Loucy (cell line): ENCODE results near the gene CAMK1D.

Experiments used
- EZH2phosphoT487 ChIP-seq: fragments of 200-600 bp; IDR thresholded peaks from 2 replicates; pipeline ENCODE4 v1.6.1; 2018; ENCODE audit warnings: antibody characterized with exemption, mild to moderate bottlenecking, moderate library complexity, borderline replicate concordance
- TF ChIP-seq, protein P1 (sequence below): fragments of 200-600 bp; sonication (generic); conservative IDR thresholded peaks from 2 replicates; pipeline ENCODE4 v1.5.1; 2014; ENCODE audit warnings: mild to moderate bottlenecking, antibody characterized with exemption, low read length

DNA sequence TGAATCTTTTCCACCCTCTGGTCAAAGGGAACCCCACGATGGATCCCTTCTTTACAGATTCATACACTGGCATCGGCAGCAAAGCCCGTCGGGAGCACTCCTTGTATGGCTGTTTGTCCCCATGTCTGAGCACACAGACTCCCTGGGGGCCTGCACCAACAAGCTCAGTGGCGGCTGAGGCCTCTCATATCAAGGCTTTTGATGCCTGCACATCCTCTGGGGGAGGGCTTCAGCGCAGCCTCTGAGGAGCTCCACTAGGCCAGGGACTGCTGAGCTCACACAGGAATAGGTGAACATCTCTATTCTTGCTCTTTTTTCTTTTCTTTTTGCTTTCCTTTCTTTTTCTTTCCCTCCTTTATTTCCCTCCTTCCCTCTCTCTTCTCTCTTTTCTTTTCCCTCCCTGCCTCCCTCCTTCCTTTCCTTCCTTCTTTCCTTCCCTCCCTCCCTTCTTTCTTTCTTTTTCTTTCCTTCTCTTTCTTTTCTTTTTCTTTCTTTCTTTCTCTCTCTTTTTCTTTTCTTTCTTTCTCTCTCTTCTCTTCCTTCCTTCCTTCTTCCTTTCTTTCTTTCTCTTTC lies 477.5 kb downstream of the CAMK1D start:
- TF ChIP-seq, protein P1, sequence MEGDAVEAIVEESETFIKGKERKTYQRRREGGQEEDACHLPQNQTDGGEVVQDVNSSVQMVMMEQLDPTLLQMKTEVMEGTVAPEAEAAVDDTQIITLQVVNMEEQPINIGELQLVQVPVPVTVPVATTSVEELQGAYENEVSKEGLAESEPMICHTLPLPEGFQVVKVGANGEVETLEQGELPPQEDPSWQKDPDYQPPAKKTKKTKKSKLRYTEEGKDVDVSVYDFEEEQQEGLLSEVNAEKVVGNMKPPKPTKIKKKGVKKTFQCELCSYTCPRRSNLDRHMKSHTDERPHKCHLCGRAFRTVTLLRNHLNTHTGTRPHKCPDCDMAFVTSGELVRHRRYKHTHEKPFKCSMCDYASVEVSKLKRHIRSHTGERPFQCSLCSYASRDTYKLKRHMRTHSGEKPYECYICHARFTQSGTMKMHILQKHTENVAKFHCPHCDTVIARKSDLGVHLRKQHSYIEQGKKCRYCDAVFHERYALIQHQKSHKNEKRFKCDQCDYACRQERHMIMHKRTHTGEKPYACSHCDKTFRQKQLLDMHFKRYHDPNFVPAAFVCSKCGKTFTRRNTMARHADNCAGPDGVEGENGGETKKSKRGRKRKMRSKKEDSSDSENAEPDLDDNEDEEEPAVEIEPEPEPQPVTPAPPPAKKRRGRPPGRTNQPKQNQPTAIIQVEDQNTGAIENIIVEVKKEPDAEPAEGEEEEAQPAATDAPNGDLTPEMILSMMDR, result no peak
- no peak for TF ChIP-seq EZH2phosphoT487
